Stomach smooth muscle (tissue), 2 donors: ENCODE measurements around the gene MACO1.
"Not testable (repeated sequence)": the region's sequence is repeated elsewhere in the genome, so short reads cannot be mapped to it uniquely, and the experiment has no call there.

Experiments
- H3K27ac ChIP-seq: one replicate; pipeline ENCODE4 v1.7.0; 2013; ENCODE audit warnings: mild to moderate bottlenecking, low read length, inconsistent platforms
- H3K27me3 ChIP-seq, 2 donors: one replicate each; pipeline ENCODE4 v1.7.0; 2013; ENCODE audit warnings: low read length in 2 of 2; ENCODE audit not compliant: insufficient read depth in 2 of 2, control insufficient read depth in 1 of 2
- H3K36me3 ChIP-seq, 2 donors: one replicate each; pipeline ENCODE4 v1.7.0; 2013; ENCODE audit warnings: low read length in 2 of 2; ENCODE audit not compliant: control insufficient read depth in 2 of 2, insufficient read depth in 2 of 2
- H3K4me1 ChIP-seq: one replicate; pipeline ENCODE4 v1.7.0; 2013; ENCODE audit warnings: low read length; ENCODE audit not compliant: control insufficient read depth, insufficient read depth
- H3K4me3 ChIP-seq, 2 donors: one replicate each; pipeline ENCODE4 v1.7.0; 2013; ENCODE audit warnings: low read length in 2 of 2
- H3K9ac ChIP-seq, 2 donors: one replicate each; pipeline ENCODE4 v1.7.0; 2013; ENCODE audit warnings: low read length in 2 of 2, mild to moderate bottlenecking in 1 of 2
- H3K9me3 ChIP-seq, 2 donors: one replicate each; pipeline ENCODE4 v1.7.0; 2013; ENCODE audit warnings: low read length in 2 of 2; ENCODE audit not compliant: control insufficient read depth in 2 of 2
- donor health status: healthy.
- donor health status: Pancreatic carcinoma.

The MACO1 gene

DNA sequence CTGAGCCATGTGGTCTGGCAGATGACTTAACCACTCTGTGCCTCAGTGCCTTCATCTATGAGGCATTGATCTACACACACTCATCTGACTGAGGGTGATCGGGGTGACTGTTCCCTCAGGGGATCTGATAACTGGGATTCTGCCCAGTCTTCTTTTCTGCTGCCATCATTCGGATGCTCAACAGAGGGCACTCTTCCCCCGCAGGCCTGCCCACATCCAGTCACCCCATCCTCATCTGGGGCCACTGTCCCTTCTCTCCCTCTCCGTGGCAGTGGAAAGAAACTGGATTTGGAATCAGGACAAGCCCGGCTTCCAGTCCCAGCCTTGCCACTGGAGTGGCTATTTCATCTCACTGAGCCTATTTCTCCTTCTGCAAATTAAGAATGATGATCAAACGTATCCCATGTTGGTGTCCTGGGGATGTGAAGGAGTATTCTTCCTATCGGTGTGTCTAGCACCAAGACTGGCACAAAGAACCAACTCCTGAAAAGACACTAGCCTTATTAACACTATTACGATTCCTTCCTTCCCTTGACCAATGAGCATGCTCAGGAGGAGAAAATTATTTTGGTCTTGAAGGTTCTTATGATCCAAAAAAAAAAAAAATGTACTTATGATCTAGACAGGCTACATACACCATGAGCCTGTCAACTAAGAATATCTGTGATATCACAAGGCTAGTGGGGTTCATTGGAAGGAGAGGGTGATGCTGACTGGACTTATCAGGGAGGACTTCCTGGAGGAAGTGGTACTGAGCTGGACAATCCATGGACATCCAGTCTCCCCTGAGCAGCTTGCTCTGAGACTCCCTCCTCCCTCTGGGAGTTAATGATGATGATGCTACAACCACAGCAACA, 27.5 kb upstream of the MACO1 start:
- H3K4me3 ChIP-seq, H3K9ac ChIP-seq, H3K4me1 ChIP-seq, H3K27me3 ChIP-seq, H3K9me3 ChIP-seq, H3K36me3 ChIP-seq, H3K27ac ChIP-seq: not testable (repeated sequence)

DNA sequence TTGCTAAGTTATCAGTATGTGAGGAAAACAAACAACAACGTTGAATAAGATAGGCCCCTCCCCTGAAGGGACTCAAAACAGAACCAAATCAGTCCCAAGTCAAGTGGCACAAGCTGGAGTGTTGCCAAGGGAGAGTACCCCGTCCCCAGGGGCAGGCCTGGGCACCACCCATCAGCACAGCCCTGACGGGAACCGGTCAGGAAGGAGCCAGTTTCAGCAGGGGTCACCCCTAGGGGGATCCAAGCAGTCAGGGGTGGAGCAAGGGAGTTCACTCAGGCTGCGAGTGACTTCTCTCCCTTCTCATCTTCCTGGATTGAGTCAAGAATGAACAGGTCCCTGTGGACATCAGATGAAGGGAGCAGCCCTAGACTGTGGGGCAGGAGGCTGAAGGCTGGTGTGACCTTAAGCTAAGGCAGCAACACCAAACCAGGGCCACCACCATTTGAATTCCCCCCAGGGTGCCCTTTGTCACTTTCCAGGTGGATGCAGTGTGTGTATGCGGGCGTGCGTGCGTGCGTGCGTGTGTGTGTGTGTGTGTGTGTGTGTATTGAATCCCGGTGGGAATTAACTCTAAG, 24.9 kb upstream of the MACO1 start:
- not testable (repeated sequence) for H3K9ac ChIP-seq, H3K36me3 ChIP-seq, H3K27ac ChIP-seq, H3K4me1 ChIP-seq, H3K9me3 ChIP-seq, H3K27me3 ChIP-seq, H3K4me3 ChIP-seq

DNA sequence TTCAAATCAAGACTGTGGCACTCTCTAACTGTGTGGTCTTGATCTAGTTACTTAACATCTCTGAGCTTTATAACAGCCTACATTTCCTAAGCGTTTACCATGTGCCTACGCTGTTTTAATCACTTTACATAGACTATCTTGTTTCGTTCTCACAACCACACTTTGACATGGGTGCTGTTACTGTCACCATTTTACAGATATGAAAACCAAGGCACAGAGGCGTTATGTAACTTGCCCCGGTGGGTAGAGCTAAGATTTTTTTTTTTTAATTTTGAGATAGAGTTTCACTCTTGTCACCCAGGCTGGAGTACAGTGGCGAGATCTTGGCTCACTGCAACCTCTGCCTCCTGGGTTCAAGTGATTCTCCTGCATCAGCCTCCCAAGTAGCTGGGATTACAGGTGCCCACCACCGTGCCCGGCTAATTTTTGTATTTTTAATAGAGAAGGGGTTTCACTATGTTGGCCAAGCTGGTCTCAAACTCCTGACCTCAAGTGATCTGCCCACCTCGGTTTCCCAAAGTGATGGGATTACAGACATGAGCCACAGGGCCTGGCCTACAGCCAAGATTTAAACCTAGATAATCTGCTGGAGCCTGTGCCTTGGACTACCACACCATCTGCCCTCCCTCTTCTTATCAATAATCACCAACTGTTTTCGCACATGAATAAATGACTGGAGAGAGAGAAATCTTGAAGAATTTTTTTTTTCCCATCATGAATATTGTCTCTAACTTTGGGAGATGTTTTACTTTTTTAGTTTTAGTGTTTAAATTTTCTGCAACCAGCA, 20.9 kb upstream of the MACO1 start:
- H3K36me3 ChIP-seq, H3K27me3 ChIP-seq, H3K9ac ChIP-seq, H3K4me3 ChIP-seq, H3K27ac ChIP-seq, H3K4me1 ChIP-seq, H3K9me3 ChIP-seq: not testable (repeated sequence)

DNA sequence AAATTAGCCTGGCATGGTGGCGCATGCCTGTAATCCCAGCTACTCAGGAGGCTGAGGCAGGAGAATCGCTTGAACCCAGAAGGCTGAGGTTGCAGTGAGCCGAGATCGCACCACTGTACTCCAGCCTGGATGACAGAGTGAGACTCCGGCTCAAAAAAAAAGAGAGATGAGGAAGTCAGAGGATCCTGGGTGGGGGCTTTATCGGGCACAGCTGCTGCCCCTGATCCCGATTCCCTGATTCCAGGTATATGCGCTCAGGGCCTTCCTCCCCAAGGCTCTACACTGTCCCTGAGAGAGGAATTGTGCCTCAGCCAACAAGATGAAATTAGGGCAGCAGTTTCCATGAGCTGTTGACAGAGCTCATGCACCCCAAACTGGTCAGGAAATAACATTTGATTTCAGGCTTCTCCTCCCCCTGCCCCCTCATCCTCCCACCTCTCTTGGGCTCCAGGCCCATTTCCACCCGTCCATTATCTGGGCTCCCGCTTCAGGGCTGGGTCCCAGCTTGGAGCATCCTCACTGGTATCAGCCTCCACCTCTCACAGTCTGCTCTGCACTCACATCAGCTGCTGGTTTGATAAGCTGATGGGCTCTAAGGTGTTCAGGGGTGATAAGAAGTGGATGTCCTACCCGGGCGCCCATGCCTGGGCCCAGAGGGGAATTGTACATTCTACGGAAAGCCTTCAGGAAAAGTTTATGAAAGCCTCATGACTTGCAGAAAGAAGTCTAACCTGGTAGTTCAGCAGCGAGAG, 17.6 kb upstream of the MACO1 start:
- H3K9me3 ChIP-seq, H3K36me3 ChIP-seq, H3K4me1 ChIP-seq, H3K9ac ChIP-seq, H3K27me3 ChIP-seq, H3K4me3 ChIP-seq, H3K27ac ChIP-seq: not testable (repeated sequence)

DNA sequence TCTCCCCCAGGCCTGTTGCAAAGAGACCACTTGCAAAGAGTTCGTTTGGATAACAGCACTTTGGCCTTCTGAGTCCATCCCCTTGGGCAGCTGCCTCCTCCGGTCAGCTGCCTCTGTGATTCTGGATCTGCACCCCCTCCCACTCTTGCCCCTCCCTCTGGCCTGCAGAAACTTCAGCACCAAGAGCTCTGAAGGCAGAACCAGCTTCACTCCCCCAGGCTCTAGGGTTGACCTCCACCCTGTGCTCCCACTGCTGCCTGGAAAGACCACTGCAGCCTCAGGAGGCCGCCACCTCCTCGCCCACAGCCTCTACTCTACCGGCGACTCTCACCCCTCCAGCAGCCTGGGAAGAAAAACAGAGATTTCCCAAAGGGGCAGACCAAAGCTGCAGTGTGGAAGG, 16.5 kb upstream of the MACO1 start:
- H3K27ac ChIP-seq, H3K9ac ChIP-seq, H3K9me3 ChIP-seq, H3K4me3 ChIP-seq, H3K27me3 ChIP-seq, H3K36me3 ChIP-seq, H3K4me1 ChIP-seq: not testable (repeated sequence)

DNA sequence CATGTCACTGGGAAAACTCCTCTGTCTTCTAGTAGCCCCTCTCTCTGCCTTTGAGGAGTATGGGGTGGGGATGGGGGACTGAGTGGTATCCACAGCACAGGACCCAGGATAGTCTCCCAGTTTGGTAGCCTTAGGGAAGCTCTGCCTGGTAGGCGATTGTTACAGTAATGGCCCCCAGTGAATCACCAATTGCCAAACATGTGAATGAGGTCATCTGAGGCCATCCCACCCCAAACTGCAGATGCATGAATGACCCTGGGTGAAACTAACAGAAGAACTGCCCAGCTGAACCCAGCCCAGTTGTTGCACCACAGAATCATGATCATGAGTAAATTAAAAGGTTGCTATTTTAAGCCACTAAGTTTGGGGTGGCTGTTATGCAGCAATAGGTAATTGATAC, 16.1 kb upstream of the MACO1 start:
- H3K36me3 ChIP-seq, H3K27me3 ChIP-seq, H3K9ac ChIP-seq, H3K4me3 ChIP-seq, H3K4me1 ChIP-seq, H3K27ac ChIP-seq, H3K9me3 ChIP-seq: not testable (repeated sequence)

DNA sequence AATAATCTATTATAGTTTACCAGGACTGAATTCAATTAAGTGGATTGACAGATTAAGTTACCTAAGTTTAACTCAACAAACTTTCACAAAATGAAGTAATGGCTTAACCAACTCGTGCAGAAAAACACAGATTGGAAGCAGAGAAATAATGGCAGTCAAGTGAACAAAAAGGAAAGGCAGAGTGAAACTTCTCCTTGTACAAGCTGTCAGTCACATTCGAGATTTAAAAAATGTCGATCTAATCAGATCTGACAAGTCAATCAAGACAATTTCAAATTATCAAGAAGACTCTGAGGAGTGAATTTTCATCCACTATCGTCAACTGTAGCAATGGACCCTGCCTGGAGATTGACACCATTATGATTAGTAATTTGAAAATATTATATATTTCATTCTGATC, 13.4 kb upstream of the MACO1 start:
- not testable (repeated sequence) for H3K36me3 ChIP-seq, H3K9ac ChIP-seq, H3K9me3 ChIP-seq, H3K27ac ChIP-seq, H3K27me3 ChIP-seq, H3K4me1 ChIP-seq, H3K4me3 ChIP-seq

DNA sequence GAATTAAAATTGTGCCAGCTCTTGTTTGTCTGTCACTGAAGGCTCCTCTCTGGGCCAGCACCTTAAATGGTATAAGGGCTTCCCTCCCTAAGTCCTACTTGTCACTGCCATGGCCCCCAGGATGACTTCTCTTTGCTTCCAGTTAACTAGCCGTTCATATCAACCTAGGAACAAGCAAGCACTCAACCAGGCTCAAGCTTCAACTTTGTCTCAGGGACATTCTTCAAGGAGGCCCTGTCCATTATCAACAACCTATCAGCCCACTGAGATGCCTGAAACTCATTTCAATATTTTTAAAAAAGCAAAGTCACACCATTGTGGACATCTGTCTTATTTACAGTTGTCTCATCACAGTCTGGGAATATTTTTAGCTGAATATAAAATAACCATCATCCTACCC, 11.4 kb upstream of the MACO1 start:
- H3K36me3 ChIP-seq, H3K4me3 ChIP-seq, H3K27ac ChIP-seq, H3K9ac ChIP-seq, H3K9me3 ChIP-seq, H3K27me3 ChIP-seq, H3K4me1 ChIP-seq: not testable (repeated sequence)

DNA sequence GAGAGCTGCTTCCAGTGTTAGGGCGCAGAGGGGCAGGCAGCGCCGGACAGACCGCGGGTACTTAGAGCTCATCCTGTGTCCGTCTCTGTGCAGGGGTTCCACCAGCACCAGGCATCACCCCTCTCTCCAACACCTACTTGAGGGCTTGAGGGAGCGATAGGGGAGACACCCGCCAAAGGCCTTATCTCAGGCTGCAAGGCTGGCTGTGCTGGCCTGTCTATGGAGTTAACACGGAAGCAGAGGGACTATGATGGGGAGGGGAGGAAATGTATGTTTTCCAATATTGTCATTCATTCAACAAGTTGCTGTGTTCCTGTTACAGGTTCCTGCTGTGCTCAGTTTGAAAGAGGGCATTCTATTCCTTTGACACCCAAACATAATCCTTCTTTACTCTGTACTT, 10.0 kb upstream of the MACO1 start, which contains the start of gene RHCE:
Gene RHCE (minus strand): TSS at position 111 of the 400 bp plus-strand sequence. CDS start 39 bp downstream, at position 72.
- not testable (repeated sequence) for H3K9ac ChIP-seq, H3K9me3 ChIP-seq

DNA sequence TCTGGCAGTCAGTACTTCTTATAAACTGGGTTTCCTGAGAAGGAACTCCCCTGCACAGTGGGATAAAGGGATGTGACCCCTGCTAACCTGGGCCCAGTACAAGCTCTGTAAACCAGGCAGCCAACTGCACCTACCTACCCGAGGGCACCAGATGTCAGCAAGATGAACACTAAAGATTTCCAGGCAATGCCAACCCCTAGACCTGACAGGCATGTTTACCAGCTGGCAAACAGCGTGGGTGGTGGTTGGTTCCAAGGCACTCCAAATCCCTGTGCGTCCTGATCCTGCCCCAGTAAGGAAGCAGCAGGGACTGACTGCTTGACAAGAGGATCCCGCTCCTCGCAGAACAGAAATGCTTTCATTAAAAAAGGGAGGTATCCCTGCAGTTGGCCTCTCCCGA, 7.5 kb upstream of the MACO1 start:
- not testable (repeated sequence) for H3K4me3 ChIP-seq, H3K36me3 ChIP-seq, H3K27me3 ChIP-seq, H3K4me1 ChIP-seq, H3K27ac ChIP-seq, H3K9me3 ChIP-seq, H3K9ac ChIP-seq

More for the DNA sequence above, 10.0 kb upstream of the MACO1 start, which contains the start of gene RHCE:
- not testable (repeated sequence) for H3K27me3 ChIP-seq, H3K4me1 ChIP-seq, H3K27ac ChIP-seq, H3K4me3 ChIP-seq, H3K36me3 ChIP-seq
